K562 (cell line): ENCODE results near the gene CC2D1A. TPM values are rescaled to one million over a fixed set of nuclear protein-coding genes. Genes with fewer than 3 reads are reported as not detected.

Source experiments
- ADNP ChIP-seq: fragments of 200-800 bp; sonication (Bioruptor generic); IDR thresholded peaks from 2 replicates; pipeline ENCODE4 v1.6.1; 2016; ENCODE audit warnings: missing genetic modification characterization, missing compliant biosample characterization
- JUN ChIP-seq, 2 experiments: sonication (generic) in 1 of 2; formaldehyde crosslinking in 1 of 2; IDR thresholded peaks; 2 replicates each; pipeline versions ENCODE4 v1.6.1 to v1.8.0; 2012 to 2022; ENCODE audit warnings: borderline replicate concordance in 2 of 2, mild to moderate bottlenecking in 2 of 2, improper control_type of control experiment in 1 of 2, low read depth in 1 of 2, low read length in 1 of 2, missing genetic modification reagents in 1 of 2
- NCOA2 ChIP-seq, 2 experiments: fragments of 450-650 bp; IDR thresholded peaks; 2 replicates each; pipeline ENCODE4 v1.6.1; 2018; ENCODE audit warnings: mild to moderate bottlenecking in 2 of 2, moderate library complexity in 1 of 2; ENCODE audit not compliant: partially characterized antibody in 2 of 2
- PRDM10 ChIP-seq: fragments of 450-650 bp; IDR thresholded peaks from 2 replicates; pipeline ENCODE4 v1.6.1; 2018; ENCODE audit not compliant: partially characterized antibody
- SRSF7 ChIP-seq: fragments of 200-400 bp; formaldehyde crosslinking; optimal IDR thresholded peaks from 2 replicates; pipeline ENCODE3; 2017; ENCODE audit warnings: mild to moderate bottlenecking, low read depth, low read length
- YBX1 ChIP-seq: fragments of 450-650 bp; IDR thresholded peaks from 2 replicates; pipeline ENCODE4 v1.7.1; 2016; ENCODE audit warnings: mild to moderate bottlenecking
- polyA plus RNA-seq, 8 experiments: library from polyadenylated mRNA; depleted of rRNA in 4 of 8; stranded (reverse) in 5 of 8; unstranded in 3 of 8; fragments of >200 nt; fragmentation: Nextera tagmentation in 2 of 8; fragmentation: Illumina TruSeq in 1 of 8; extraction: Ambion mirVana in 2 of 8; extraction: Trizol in 1 of 8; gene quantifications; 2 replicates each; pipeline versions ENCODE4 v1.2.1 to v1.2.3, GENCODE V29; 2011 to 2014; ENCODE audit warnings: inconsistent platforms in 1 of 8, missing spikeins in 1 of 8
- total RNA-seq, 7 experiments: library from RNA; depleted of rRNA in 6 of 7; stranded (reverse); fragments of >200 nt in 6 of 7; fragmentation: Illumina TruSeq in 2 of 7; extraction: Trizol in 2 of 7; gene quantifications; 2 replicates each; pipeline versions ENCODE4 v1.2.1 to v1.2.3, GENCODE V29; 2011 to 2021; ENCODE audit warnings: low replicate concordance in 1 of 7
- TF ChIP-seq, protein P1 (sequence below): fragments of 200-600 bp; sonication (generic); IDR thresholded peaks from one replicate; pipeline ENCODE4 v1.6.1; 2012; ENCODE audit warnings: mild to moderate bottlenecking, low read depth, low read length, inconsistent platforms

The CC2D1A gene
- total and polyA plus RNA-seq, 9 of the 15 experiments (the other 6 are each of a cell fraction or from before 2014, with no cell fraction given) = 0.32 to 31.0 (median 12.9) TPM

- TF ChIP-seq, protein P1, sequence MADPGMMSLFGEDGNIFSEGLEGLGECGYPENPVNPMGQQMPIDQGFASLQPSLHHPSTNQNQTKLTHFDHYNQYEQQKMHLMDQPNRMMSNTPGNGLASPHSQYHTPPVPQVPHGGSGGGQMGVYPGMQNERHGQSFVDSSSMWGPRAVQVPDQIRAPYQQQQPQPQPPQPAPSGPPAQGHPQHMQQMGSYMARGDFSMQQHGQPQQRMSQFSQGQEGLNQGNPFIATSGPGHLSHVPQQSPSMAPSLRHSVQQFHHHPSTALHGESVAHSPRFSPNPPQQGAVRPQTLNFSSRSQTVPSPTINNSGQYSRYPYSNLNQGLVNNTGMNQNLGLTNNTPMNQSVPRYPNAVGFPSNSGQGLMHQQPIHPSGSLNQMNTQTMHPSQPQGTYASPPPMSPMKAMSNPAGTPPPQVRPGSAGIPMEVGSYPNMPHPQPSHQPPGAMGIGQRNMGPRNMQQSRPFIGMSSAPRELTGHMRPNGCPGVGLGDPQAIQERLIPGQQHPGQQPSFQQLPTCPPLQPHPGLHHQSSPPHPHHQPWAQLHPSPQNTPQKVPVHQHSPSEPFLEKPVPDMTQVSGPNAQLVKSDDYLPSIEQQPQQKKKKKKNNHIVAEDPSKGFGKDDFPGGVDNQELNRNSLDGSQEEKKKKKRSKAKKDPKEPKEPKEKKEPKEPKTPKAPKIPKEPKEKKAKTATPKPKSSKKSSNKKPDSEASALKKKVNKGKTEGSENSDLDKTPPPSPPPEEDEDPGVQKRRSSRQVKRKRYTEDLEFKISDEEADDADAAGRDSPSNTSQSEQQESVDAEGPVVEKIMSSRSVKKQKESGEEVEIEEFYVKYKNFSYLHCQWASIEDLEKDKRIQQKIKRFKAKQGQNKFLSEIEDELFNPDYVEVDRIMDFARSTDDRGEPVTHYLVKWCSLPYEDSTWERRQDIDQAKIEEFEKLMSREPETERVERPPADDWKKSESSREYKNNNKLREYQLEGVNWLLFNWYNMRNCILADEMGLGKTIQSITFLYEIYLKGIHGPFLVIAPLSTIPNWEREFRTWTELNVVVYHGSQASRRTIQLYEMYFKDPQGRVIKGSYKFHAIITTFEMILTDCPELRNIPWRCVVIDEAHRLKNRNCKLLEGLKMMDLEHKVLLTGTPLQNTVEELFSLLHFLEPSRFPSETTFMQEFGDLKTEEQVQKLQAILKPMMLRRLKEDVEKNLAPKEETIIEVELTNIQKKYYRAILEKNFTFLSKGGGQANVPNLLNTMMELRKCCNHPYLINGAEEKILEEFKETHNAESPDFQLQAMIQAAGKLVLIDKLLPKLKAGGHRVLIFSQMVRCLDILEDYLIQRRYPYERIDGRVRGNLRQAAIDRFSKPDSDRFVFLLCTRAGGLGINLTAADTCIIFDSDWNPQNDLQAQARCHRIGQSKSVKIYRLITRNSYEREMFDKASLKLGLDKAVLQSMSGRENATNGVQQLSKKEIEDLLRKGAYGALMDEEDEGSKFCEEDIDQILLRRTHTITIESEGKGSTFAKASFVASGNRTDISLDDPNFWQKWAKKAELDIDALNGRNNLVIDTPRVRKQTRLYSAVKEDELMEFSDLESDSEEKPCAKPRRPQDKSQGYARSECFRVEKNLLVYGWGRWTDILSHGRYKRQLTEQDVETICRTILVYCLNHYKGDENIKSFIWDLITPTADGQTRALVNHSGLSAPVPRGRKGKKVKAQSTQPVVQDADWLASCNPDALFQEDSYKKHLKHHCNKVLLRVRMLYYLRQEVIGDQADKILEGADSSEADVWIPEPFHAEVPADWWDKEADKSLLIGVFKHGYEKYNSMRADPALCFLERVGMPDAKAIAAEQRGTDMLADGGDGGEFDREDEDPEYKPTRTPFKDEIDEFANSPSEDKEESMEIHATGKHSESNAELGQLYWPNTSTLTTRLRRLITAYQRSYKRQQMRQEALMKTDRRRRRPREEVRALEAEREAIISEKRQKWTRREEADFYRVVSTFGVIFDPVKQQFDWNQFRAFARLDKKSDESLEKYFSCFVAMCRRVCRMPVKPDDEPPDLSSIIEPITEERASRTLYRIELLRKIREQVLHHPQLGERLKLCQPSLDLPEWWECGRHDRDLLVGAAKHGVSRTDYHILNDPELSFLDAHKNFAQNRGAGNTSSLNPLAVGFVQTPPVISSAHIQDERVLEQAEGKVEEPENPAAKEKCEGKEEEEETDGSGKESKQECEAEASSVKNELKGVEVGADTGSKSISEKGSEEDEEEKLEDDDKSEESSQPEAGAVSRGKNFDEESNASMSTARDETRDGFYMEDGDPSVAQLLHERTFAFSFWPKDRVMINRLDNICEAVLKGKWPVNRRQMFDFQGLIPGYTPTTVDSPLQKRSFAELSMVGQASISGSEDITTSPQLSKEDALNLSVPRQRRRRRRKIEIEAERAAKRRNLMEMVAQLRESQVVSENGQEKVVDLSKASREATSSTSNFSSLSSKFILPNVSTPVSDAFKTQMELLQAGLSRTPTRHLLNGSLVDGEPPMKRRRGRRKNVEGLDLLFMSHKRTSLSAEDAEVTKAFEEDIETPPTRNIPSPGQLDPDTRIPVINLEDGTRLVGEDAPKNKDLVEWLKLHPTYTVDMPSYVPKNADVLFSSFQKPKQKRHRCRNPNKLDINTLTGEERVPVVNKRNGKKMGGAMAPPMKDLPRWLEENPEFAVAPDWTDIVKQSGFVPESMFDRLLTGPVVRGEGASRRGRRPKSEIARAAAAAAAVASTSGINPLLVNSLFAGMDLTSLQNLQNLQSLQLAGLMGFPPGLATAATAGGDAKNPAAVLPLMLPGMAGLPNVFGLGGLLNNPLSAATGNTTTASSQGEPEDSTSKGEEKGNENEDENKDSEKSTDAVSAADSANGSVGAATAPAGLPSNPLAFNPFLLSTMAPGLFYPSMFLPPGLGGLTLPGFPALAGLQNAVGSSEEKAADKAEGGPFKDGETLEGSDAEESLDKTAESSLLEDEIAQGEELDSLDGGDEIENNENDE = no peak
- TF ChIP-seq NCOA2 (IDR thresholded peaks at IDR 0.05; ENCODE audit: partially characterized antibody in 2 of 2) (no peak), JUN (IDR thresholded peaks at IDR 0.05; ENCODE audit: borderline replicate concordance, low read depth, low read length) (no peak), JUN (CRISPR knock-in tag; IDR thresholded peaks at IDR 0.05; ENCODE audit: borderline replicate concordance) (no peak), SRSF7 (no peak), YBX1 (no peak), PRDM10 (peak; percentile 81), ADNP (tag) (no peak)
Observed at GRCh38 chr19:13952154-13952930, 46.3 kb downstream of the CC2D1A start, which contains the start of gene DCAF15 (continued).
